NB4 (cell line): ENCODE data around the gene C2orf15.

Experiments used
- DNase-seq: peaks from one replicate; pipeline ENCODE4 v3.0.0; 2010; ENCODE audit warnings: low read depth
- H3K4me3 ChIP-seq: one replicate; pipeline ENCODE4 v1.5.1; 2011; ENCODE audit warnings: mild to moderate bottlenecking, low read depth, low read length, moderate library complexity
- MYC ChIP-seq: IDR thresholded peaks from 2 replicates; pipeline ENCODE4 v1.6.1; 2011; ENCODE audit warnings: low read depth, low read length
- POLR2A ChIP-seq: IDR thresholded peaks from 2 replicates; pipeline ENCODE4 v1.6.1; 2011; ENCODE audit warnings: mild to moderate bottlenecking; ENCODE audit not compliant: insufficient read length; ENCODE audit errors: extremely low read depth
- TF ChIP-seq, protein P1 (sequence below): IDR thresholded peaks from 2 replicates; pipeline ENCODE4 v1.6.1; 2011; ENCODE audit warnings: low read depth, low read length
- TF ChIP-seq, protein P2 (sequence below): IDR thresholded peaks from one replicate; pipeline ENCODE4 v1.5.1; 2012; ENCODE audit warnings: low read depth, low read length

Gene C2orf15

DNA sequence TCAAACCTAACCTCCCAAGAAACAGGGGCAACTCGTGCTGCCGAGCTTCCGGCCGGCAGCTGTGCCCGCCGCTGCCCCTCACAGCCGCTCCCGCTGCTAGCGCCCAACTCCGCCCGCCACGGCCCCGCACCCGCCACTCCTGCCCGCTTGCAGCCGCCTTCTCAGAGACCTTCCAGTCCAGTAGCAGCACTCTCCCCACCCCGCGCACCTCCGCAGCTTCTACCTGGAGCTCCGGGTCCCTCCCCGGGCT is 722 bp upstream of the C2orf15 start:
- no peak for DNase-seq
- H3K4me3 ChIP-seq: peak overlapping the region; percentile 80
- TF ChIP-seq, protein P1, sequence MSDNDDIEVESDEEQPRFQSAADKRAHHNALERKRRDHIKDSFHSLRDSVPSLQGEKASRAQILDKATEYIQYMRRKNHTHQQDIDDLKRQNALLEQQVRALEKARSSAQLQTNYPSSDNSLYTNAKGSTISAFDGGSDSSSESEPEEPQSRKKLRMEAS: peak; percentile 22; the same call in 1 of the 2 replicates
- TF ChIP-seq MYC: no peak

DNA sequence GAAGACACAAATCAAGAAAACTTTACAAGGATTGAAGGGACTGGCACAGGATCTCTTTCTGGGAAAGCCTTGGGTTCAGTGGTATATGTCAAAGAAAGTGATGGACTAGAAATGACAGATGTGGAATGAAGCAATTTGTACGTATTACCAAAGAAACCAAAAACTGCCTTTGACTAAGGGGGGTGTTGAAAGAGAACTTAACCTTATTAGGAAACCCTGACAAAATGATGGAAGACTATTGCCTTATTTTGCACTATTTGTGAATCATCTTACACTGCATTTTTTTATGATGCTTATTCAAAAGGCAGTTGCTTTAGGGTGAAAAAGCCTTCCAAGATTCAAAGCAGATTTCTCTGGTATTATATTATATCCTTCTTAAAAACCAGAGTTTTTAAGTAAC is 9.2 kb downstream of the C2orf15 start:
- H3K4me3 ChIP-seq: no peak overlapping the region
- DNase-seq: peak; percentile 51
- TF ChIP-seq, protein P1: no peak
- TF ChIP-seq MYC (no peak), POLR2A (no peak)
- TF ChIP-seq, protein P2, sequence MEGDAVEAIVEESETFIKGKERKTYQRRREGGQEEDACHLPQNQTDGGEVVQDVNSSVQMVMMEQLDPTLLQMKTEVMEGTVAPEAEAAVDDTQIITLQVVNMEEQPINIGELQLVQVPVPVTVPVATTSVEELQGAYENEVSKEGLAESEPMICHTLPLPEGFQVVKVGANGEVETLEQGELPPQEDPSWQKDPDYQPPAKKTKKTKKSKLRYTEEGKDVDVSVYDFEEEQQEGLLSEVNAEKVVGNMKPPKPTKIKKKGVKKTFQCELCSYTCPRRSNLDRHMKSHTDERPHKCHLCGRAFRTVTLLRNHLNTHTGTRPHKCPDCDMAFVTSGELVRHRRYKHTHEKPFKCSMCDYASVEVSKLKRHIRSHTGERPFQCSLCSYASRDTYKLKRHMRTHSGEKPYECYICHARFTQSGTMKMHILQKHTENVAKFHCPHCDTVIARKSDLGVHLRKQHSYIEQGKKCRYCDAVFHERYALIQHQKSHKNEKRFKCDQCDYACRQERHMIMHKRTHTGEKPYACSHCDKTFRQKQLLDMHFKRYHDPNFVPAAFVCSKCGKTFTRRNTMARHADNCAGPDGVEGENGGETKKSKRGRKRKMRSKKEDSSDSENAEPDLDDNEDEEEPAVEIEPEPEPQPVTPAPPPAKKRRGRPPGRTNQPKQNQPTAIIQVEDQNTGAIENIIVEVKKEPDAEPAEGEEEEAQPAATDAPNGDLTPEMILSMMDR: no peak

DNA sequence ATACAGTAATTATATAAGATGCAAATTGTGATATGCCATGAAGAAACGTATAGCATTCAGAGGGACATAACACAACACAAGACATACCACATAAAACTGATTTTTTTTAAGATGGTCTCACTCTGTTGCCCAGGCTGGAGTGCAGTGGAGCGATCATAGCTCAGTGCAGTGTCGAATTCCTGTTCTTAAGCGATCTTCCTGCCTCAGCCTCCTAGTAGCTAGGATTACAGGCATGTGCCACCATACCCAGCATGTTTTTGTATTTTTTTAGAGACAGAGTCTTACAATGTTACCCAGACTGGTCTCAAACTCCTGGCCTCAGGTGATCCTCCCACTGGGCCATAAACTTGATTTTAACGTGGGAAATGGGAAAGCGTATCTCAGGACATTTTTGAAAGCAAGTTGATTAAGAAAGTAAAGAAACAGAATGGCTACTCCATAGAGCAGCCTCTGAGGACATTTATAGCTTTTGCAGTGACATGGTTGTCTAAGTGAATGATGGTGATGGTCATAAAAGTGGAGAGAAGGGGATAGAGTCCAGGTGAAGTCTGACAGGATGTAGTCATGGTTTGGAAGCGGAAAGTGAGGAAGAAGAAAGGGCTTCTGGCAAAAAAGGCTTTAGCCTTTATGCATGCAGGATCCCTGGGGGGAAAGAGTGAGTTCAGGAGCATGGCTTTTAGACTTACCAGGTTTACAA is 10.8 kb downstream of the C2orf15 start:
- H3K4me3 ChIP-seq: no peak overlapping the region
- DNase-seq: no peak
- TF ChIP-seq, protein P2: no peak

DNA sequence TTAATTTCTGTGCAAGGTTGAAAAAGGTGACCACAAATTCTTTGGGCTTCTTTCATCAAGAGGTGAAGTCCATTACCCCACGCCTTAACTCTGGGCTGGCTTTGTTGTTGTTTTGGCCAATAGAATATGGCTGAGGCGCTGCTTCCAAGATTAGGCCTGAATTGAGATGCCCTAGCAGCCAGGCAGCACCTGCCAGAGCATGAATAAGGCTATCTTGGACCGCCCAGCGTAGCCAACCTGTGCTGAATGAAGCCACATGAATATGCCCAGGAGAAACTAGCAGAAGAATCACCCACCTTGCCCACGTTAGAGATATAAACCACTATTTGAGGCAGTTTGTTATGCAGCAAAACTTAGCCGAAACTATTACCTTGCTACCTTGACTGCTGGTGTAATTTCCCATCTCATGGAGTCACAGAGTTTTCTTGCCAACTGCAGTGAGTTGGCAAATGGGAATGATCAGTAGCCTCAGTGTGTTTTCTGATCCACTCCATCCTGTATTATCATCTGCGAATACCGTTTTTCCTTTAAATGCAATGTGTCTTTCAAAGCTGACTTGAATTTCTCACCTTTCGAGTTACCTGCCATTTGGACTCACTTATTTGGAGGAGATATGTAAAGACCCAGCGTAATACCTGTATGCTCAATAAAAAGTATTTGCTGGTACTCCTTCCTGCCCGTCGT is 12.6 kb downstream of the C2orf15 start:
- peak overlapping the region; percentile 95 for H3K4me3 ChIP-seq
- TF ChIP-seq POLR2A: no peak
- TF ChIP-seq MYC: no peak
- TF ChIP-seq, protein P2: no peak
- no peak for DNase-seq

DNA sequence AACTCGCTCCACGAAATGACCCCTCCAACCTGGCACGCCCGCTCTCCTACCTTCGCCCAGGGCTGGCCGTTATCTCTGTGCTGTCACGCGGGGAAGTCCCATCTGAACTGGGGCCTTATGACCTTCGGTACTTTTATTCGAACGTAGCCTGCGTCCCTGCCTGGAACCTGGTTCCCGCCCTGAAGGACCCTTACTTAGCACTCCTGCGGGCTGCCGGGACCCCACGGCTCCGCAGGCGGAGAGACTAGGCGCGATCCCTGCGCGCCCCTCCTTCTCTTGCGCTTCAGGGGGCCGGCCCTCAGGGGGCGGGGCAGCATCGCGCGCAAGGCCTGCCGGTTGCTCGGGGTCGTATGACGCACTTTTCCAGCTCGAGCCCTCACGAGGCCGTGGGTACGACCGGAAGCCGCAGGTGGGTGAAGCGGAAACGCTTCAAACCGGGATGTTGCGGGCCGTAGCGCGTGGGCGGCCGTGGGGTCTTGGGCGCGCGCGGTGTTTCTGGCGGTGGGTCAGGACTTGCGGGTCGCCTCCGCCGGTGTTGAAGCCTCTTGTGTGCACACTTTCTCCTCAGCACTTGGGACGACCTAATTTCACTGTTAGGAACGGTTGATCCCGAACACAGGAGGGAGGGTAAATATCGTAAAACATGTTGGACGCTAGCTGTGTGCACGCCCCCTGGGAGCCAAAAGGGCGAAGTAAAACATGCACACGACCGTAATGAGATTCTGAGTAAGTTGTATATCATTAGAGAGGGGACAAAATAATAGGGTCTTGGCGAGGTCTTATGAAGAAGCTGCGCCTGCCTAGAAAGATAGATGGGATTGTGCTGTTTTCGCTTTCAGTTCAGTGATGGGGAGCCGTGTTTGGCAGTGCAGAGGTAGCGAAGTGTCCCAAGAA is 13.4 kb downstream of the C2orf15 start, which contains the start of the genes LIPT1 and TSGA10:
Gene LIPT1 (plus strand): TSS at position 325 of the 894 bp plus-strand sequence. CDS start 6,991 bp downstream, outside the sequence.
Gene TSGA10 (minus strand): TSS at position 300 of the 894 bp plus-strand sequence. CDS start 45,503 bp downstream, outside the sequence.
- H3K4me3 ChIP-seq: peak within 1 kb of the TSS; percentile 95
- TF ChIP-seq MYC (peak; percentile 95), POLR2A (peak; percentile 83)
- TF ChIP-seq, protein P2: peak; percentile 8
- TF ChIP-seq, protein P1: peak; percentile 85
- peak; percentile 95 for DNase-seq

DNA sequence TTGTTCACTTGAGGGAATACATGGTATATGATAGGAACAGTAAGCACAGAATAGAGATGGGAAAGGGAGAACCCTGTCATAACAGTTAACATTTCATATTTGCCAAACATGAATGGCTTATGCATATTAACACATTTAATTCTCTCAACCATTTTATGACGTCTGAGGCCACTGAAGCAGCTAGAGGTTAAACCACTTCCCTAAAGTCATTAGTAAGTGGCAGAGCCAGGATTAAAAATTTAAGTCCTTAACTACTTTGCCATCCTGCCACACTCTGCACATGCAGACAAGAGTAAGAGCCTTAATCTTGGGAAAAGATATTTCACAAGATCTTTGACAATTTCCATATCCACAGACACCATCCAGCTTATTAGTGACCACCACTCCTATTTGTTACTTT is 15.4 kb downstream of the C2orf15 start:
- DNase-seq: peak; percentile 30
- H3K4me3 ChIP-seq: no peak overlapping the region
- no peak for TF ChIP-seq POLR2A
- TF ChIP-seq, protein P2: no peak
- TF ChIP-seq, protein P1: no peak
- no peak for TF ChIP-seq MYC
